Endothelial cell of umbilical vein (primary cell): Measurements from ENCODE around the gene KLK13. TPM values are rescaled to one million over a fixed set of nuclear protein-coding genes. Genes with fewer than 3 reads are reported as not detected.

Experiments
- BruUV-seq: library from RNA; stranded (reverse); fragments of 400-500 nt; replicated peaks from 2 replicates; lab custom pipeline; 2021; lab: Mats Ljungman, UMichigan
- CTCF ChIA-PET: fragments of 300-600, 350-600 bp; sonication (Branson Sonifier 250); formaldehyde crosslinking; loops from one replicate; lab custom pipeline; 2021; ENCODE audit warnings: antibody characterized with exemption, inconsistent platforms; lab: Charles Lee
- POLR2A ChIA-PET: fragments of 300-600, 350-600 bp; sonication (Branson Sonifier 250); formaldehyde crosslinking; loops from one replicate; lab custom pipeline; 2021; ENCODE audit warnings: antibody characterized with exemption, inconsistent platforms; lab: Charles Lee
- DNase-seq: peaks from one replicate; pipeline ENCODE4 v3.0.0-alpha.2; 2011; ENCODE audit warnings: low read depth, low spot score
- FAIRE-seq: peaks from 2 replicates; lab custom pipeline; 2011; peaks lifted over from hg19 to GRCh38; lab: Jason Lieb, UNC
- H2AFZ ChIP-seq: 2 replicates; pipeline ENCODE4 v1.6.0; 2012; ENCODE audit warnings: low read depth, low read length, control low read depth, inconsistent platforms
- H3K27ac ChIP-seq: 2 replicates; pipeline ENCODE4 v1.5.1; 2011; ENCODE audit warnings: low read depth, mild to moderate bottlenecking, control low read depth, low read length, moderate library complexity; ENCODE audit not compliant: insufficient read depth
- H3K27me3 ChIP-seq, 2 experiments: 2 replicates each; pipeline versions ENCODE4 v1.6.0 to v1.6.1; 2011; ENCODE audit warnings: low read length in 2 of 2, mixed read lengths in 1 of 2; ENCODE audit not compliant: control insufficient read depth in 2 of 2, insufficient read depth in 2 of 2
- H3K36me3 ChIP-seq, 2 experiments: 2 replicates in 1 of 2; 3 replicates in 1 of 2; pipeline ENCODE4 v1.5.1; 2011; ENCODE audit warnings: low read length in 2 of 2, mild to moderate bottlenecking in 1 of 2, moderate library complexity in 1 of 2; ENCODE audit not compliant: control insufficient read depth in 2 of 2, insufficient read depth in 2 of 2; ENCODE audit errors: extremely low read depth in 1 of 2
- H3K4me1 ChIP-seq: 3 replicates; pipeline ENCODE4 v1.5.1; 2011; ENCODE audit warnings: mild to moderate bottlenecking, low read length; ENCODE audit not compliant: control insufficient read depth, insufficient read depth; ENCODE audit errors: extremely low read depth
- H3K4me2 ChIP-seq: 2 replicates; pipeline ENCODE4 v1.6.1; 2011; ENCODE audit warnings: low read length, control low read depth, mixed read lengths; ENCODE audit not compliant: insufficient read depth
- H3K4me3 ChIP-seq, 3 experiments: fragments of 200-600 bp in 1 of 3; sonication (generic), shearing (Covaris generic) in 1 of 3; replicated peaks in 1 of 3; 2 replicates each; pipeline ENCODE4 v1.5.1; 2011 to 2016; ENCODE audit warnings: control low read depth in 3 of 3, low read length in 3 of 3, mild to moderate bottlenecking in 2 of 3, inconsistent platforms in 1 of 3, low read depth in 1 of 3, moderate library complexity in 1 of 3; ENCODE audit not compliant: insufficient read depth in 1 of 3
- H3K79me2 ChIP-seq: 2 replicates; pipeline ENCODE4 v1.6.0; 2012; ENCODE audit warnings: low read length, inconsistent platforms; ENCODE audit not compliant: control insufficient read depth, insufficient read depth
- H3K9ac ChIP-seq: replicated peaks from 2 replicates; pipeline ENCODE3; 2011; ENCODE audit warnings: low read length, control low read depth; ENCODE audit not compliant: insufficient read depth; ENCODE audit errors: extremely low read depth
- H3K9me1 ChIP-seq: replicated peaks from 3 replicates; pipeline ENCODE4 v1.6.0; 2011; ENCODE audit warnings: mild to moderate bottlenecking, low read length; ENCODE audit not compliant: control insufficient read depth, insufficient read depth; ENCODE audit errors: extremely low read depth
- H3K9me3 ChIP-seq: replicated peaks from 2 replicates; pipeline ENCODE4 v1.5.1; 2012; ENCODE audit warnings: low read length, inconsistent platforms; ENCODE audit not compliant: control insufficient read depth, insufficient read depth
- H4K20me1 ChIP-seq: replicated peaks from 2 replicates; pipeline ENCODE3; 2011; ENCODE audit warnings: mild to moderate bottlenecking, low read length; ENCODE audit not compliant: control insufficient read depth, insufficient read depth; ENCODE audit errors: extremely low read depth
- EZH2 ChIP-seq: IDR thresholded peaks from 2 replicates; pipeline ENCODE4 v1.6.1; 2012; ENCODE audit warnings: borderline replicate concordance, low read depth, mild to moderate bottlenecking, moderate library complexity, low read length, inconsistent platforms; ENCODE audit not compliant: severe bottlenecking
- FOS ChIP-seq: IDR thresholded peaks from 2 replicates; pipeline ENCODE4 v1.6.1; 2011; ENCODE audit warnings: mild to moderate bottlenecking, low read length, moderate library complexity, borderline replicate concordance; ENCODE audit not compliant: insufficient read depth
- GATA2 ChIP-seq: IDR thresholded peaks from 2 replicates; pipeline ENCODE4 v1.7.0; 2011; ENCODE audit warnings: low read depth, mild to moderate bottlenecking, moderate library complexity, mixed read lengths, low read length; ENCODE audit not compliant: insufficient read length, insufficient read depth
- JUN ChIP-seq: IDR thresholded peaks from 2 replicates; pipeline ENCODE4 v1.6.1; 2011; ENCODE audit warnings: borderline replicate concordance, low read depth; ENCODE audit not compliant: insufficient read length, insufficient read depth
- MYC ChIP-seq: IDR thresholded peaks from one replicate; pipeline ENCODE4 v1.6.1; 2011; ENCODE audit warnings: mild to moderate bottlenecking, low read depth, low read length
- POLR2A ChIP-seq: IDR thresholded peaks from 2 replicates; pipeline ENCODE4 v1.6.1; 2012; ENCODE audit warnings: low read depth, mild to moderate bottlenecking, control low read depth, low read length
- POLR2AphosphoS5 ChIP-seq: IDR thresholded peaks from 2 replicates; pipeline ENCODE4 v1.6.1; 2012; ENCODE audit warnings: low read depth, mild to moderate bottlenecking, control low read depth, low read length, moderate library complexity; ENCODE audit not compliant: insufficient read depth
- dilution Hi-C: fragments of 300-500 bp; cut with MboI; formaldehyde crosslinking; loops from one replicate; pipeline ENCODE4 v1.15.0; 2019; ENCODE audit warnings: low sequenced_read_pairs; ENCODE audit not compliant: extremely low pct_ligation_motif_present
- intact Hi-C: fragments of 100-400 bp; cut with micrococcal nuclease; formaldehyde crosslinking; loops from one replicate; pipeline ENCODE4 v1.10.0; 2022
- polyA plus RNA-seq, 4 experiments: library from polyadenylated mRNA; depleted of rRNA in 3 of 4; stranded (reverse) in 3 of 4; unstranded in 1 of 4; fragments of >200 nt; gene quantifications; 2 replicates each; pipeline versions ENCODE4 v1.2.1 to v1.2.3, GENCODE V29; 2011 to 2012; ENCODE audit warnings: missing spikeins in 1 of 4
- total RNA-seq: library from RNA; stranded (reverse); gene quantifications from 2 replicates; pipeline ENCODE4 v1.2.3, GENCODE V29; 2021
- TF ChIP-seq, protein P1 (sequence below), 2 donors: IDR thresholded peaks; 1 replicate in 1 of 2; 2 replicates in 1 of 2; pipeline ENCODE4 v1.5.1; 2011; ENCODE audit warnings: low read length in 2 of 2, mild to moderate bottlenecking in 2 of 2, moderate library complexity in 2 of 2, control low read depth in 1 of 2, inconsistent platforms in 1 of 2, low read depth in 1 of 2; ENCODE audit not compliant: insufficient read depth in 1 of 2; ENCODE audit errors: extremely low read depth in 1 of 2
- TF ChIP-seq, protein P2 (sequence below): IDR thresholded peaks from 2 replicates; pipeline ENCODE4 v1.6.1; 2011; ENCODE audit not compliant: insufficient read depth, insufficient read length

KLK13 gene
- total and polyA plus RNA-seq, 2 donors (not counting 3 experiments of a cell fraction or from before 2014, with no cell fraction given) = not detected

DNA sequence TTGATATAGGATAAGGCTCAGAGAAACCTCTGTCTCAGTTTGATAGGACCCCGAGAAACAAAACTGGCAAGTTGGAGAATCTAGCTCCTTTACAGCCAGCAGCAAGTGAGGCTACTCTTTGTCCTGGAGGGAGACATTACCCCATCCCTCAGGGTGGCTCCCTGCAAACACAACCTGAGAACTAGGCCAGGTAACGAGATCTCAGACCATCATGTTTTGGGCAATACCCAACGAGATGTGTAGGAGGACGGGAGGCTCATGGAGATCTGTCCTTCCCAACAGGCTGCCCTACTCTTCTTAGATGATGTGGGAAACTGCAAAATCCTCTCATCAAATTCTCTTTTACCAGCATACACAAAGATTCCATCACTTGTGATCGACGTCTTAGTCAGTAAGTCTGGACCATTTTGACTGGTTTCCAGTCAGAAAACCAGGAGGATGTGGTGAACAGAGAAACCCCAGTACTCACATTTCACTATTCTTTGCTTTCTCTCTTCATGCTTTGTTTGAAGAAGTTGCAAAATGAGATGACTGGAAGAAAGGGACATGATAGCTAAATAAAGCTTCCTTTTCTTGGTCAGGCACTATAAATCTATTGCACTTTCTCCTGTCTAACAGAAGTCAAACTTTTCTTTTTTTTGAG lies 49.3 kb upstream of the KLK13 start:
- no peaks in the 10 kb centered on the region for H3K9me3 ChIP-seq
- no peaks in the 10 kb centered on the region for H3K36me3 ChIP-seq
- ChIA-PET POLR2A (no interaction called here), CTCF (no interaction called here)
- no peak overlapping the region for H3K4me2 ChIP-seq
- no peaks in the 10 kb centered on the region for H3K79me2 ChIP-seq
- TF ChIP-seq EZH2 (no peak), GATA2 (no peak), JUN (no peak), FOS (no peak), MYC (no peak), POLR2AphosphoS5 (no peak), POLR2A (no peak)
- TF ChIP-seq, protein P1, sequence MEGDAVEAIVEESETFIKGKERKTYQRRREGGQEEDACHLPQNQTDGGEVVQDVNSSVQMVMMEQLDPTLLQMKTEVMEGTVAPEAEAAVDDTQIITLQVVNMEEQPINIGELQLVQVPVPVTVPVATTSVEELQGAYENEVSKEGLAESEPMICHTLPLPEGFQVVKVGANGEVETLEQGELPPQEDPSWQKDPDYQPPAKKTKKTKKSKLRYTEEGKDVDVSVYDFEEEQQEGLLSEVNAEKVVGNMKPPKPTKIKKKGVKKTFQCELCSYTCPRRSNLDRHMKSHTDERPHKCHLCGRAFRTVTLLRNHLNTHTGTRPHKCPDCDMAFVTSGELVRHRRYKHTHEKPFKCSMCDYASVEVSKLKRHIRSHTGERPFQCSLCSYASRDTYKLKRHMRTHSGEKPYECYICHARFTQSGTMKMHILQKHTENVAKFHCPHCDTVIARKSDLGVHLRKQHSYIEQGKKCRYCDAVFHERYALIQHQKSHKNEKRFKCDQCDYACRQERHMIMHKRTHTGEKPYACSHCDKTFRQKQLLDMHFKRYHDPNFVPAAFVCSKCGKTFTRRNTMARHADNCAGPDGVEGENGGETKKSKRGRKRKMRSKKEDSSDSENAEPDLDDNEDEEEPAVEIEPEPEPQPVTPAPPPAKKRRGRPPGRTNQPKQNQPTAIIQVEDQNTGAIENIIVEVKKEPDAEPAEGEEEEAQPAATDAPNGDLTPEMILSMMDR (IDR thresholded peaks at IDR 0.05; ENCODE audit: extremely low read depth in 1 of 2, insufficient read depth in 1 of 2, low read depth in 1 of 2, low read length in 2 of 2) = no peak
- TF ChIP-seq, protein P2, sequence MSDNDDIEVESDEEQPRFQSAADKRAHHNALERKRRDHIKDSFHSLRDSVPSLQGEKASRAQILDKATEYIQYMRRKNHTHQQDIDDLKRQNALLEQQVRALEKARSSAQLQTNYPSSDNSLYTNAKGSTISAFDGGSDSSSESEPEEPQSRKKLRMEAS = no peak
- H3K9me1 ChIP-seq = no peaks in the 10 kb centered on the region
- no TSS peak for BruUV-seq
- intact Hi-C loops (no loop called here), dilution Hi-C loops (no loop called here)
- H3K4me1 ChIP-seq = no peaks in the 10 kb centered on the region
- no peak overlapping the region for H3K27ac ChIP-seq
- H3K9ac ChIP-seq = no peak overlapping the region
- H4K20me1 ChIP-seq = no peaks in the 10 kb centered on the region
- H3K27me3 ChIP-seq = peaks cover 3 to 9% of the 10 kb centered on the region in 2 experiments
- H3K4me3 ChIP-seq = no peak overlapping the region
- H2AFZ ChIP-seq = no peak overlapping the region
- FAIRE-seq = no peak
- no peak for DNase-seq
